GM19239 (cell line): ENCODE data around the gene CTSF.
A peak's percentile ranks its signal among the peaks of the same experiment; 100 is the strongest.
"Not testable (repeated sequence)": the region's sequence is repeated elsewhere in the genome, so short reads cannot be mapped to it uniquely, and the experiment has no call there.

ENCODE experiments used
- DNase-seq: peaks from one replicate; pipeline ENCODE4 v3.0.0; 2011; ENCODE audit warnings: low spot score; ENCODE audit not compliant: insufficient read length
- FAIRE-seq: peaks from 2 replicates; lab custom pipeline; 2011; peaks lifted over from hg19 to GRCh38; lab: Jason Lieb, UNC

The CTSF gene

GRCh38 chr11:66591175-66591574 lies 22.8 kb upstream of the CTSF start:
- no peak for FAIRE-seq
- DNase-seq, result no peak

- no peak for DNase-seq
- FAIRE-seq, result no peak
Measured at GRCh38 chr11:66589996-66590675, 21.7 kb upstream of the CTSF start.

GRCh38 chr11:66589315-66589714 lies 20.9 kb upstream of the CTSF start:
- not testable (repeated sequence) for FAIRE-seq

GRCh38 chr11:66586136-66586535 lies 17.7 kb upstream of the CTSF start:
- no peak for FAIRE-seq

More at GRCh38 chr11:66589315-66589714, 20.9 kb upstream of the CTSF start:
- not testable (repeated sequence) for DNase-seq

GRCh38 chr11:66585447-66585846 lies 17.0 kb upstream of the CTSF start:
- not testable (repeated sequence) for FAIRE-seq, DNase-seq

More at GRCh38 chr11:66586136-66586535, 17.7 kb upstream of the CTSF start:
- DNase-seq, result no peak

GRCh38 chr11:66582565-66583147 lies 14.2 kb upstream of the CTSF start:
- not testable (repeated sequence) for FAIRE-seq

GRCh38 chr11:66581261-66581660 lies 12.9 kb upstream of the CTSF start:
- FAIRE-seq, result no peak
- no peak for DNase-seq

More at GRCh38 chr11:66582565-66583147, 14.2 kb upstream of the CTSF start:
- DNase-seq, result not testable (repeated sequence)

GRCh38 chr11:66580803-66581202 lies 12.4 kb upstream of the CTSF start:
- DNase-seq (no peak), FAIRE-seq (no peak)

- peak; percentile 80 for DNase-seq
- FAIRE-seq, result no peak
Measured at GRCh38 chr11:66579017-66579606, 10.7 kb upstream of the CTSF start.

- FAIRE-seq (no peak), DNase-seq (no peak)
Measured at GRCh38 chr11:66570850-66571180, 2.4 kb upstream of the CTSF start.

- FAIRE-seq, result no peak
- no peak for DNase-seq
Measured at GRCh38 chr11:66570079-66570849, 1.9 kb upstream of the CTSF start.

GRCh38 chr11:66569076-66569475 lies 670 bp upstream of the CTSF start:
- FAIRE-seq (no peak), DNase-seq (no peak)

GRCh38 chr11:66567787-66568123 lies 651 bp downstream of the CTSF start:
- no peak for FAIRE-seq
- DNase-seq, result no peak

- no peak for FAIRE-seq
- no peak for DNase-seq
Measured at GRCh38 chr11:66566221-66566620, 2.2 kb downstream of the CTSF start.

GRCh38 chr11:66564984-66565383 lies 3.4 kb downstream of the CTSF start:
- FAIRE-seq (no peak), DNase-seq (no peak)

- DNase-seq (no peak), FAIRE-seq (no peak)
Measured at GRCh38 chr11:66564538-66564937, 3.9 kb downstream of the CTSF start.

- no peak for FAIRE-seq
Measured at GRCh38 chr11:66563832-66564231, 4.6 kb downstream of the CTSF start.

GRCh38 chr11:66562907-66563583 lies 5.4 kb downstream of the CTSF start:
- no peak for FAIRE-seq
- DNase-seq, result no peak

More at GRCh38 chr11:66563832-66564231, 4.6 kb downstream of the CTSF start:
- no peak for DNase-seq

- DNase-seq (no peak), FAIRE-seq (no peak)
Measured at GRCh38 chr11:66562275-66562674, 6.1 kb downstream of the CTSF start.

GRCh38 chr11:66561975-66562248 lies 6.5 kb downstream of the CTSF start:
- DNase-seq (no peak), FAIRE-seq (no peak)
